Measurements from ENCODE around the gene PRDM16.

DNA sequence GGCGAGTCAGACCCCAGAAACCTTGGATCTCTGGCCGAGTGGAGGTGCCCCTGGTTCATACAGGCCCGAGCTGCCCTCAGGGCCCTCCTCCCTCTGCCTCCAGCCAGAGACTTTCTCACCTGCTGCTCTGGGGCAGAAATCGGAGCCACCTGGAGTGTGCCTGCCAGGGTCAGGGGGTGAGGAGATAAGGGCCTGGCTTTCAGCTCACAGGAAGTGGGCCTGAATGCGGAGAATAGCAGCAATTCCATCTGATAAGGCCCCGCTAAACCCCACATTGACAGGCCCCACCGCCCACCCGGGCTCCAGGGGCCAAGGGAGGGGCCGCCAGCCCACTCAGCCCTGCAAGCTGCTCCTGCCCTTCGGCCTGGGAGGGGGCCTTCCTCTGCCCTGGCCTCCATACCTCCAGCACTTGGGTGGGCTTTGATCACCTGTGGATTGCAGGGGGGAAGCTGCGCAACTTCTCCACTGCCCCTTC, 261.8 kb downstream of the PRDM16 start:
- TF ChIP-seq, protein P1, sequence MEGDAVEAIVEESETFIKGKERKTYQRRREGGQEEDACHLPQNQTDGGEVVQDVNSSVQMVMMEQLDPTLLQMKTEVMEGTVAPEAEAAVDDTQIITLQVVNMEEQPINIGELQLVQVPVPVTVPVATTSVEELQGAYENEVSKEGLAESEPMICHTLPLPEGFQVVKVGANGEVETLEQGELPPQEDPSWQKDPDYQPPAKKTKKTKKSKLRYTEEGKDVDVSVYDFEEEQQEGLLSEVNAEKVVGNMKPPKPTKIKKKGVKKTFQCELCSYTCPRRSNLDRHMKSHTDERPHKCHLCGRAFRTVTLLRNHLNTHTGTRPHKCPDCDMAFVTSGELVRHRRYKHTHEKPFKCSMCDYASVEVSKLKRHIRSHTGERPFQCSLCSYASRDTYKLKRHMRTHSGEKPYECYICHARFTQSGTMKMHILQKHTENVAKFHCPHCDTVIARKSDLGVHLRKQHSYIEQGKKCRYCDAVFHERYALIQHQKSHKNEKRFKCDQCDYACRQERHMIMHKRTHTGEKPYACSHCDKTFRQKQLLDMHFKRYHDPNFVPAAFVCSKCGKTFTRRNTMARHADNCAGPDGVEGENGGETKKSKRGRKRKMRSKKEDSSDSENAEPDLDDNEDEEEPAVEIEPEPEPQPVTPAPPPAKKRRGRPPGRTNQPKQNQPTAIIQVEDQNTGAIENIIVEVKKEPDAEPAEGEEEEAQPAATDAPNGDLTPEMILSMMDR (IDR thresholded peaks at IDR 0.05), result no peak
- TF ChIP-seq POLR2A (IDR thresholded peaks at IDR 0.05), result no peak
